ENCODE measurements around the gene TRIM14.
"Not testable (repeated sequence)": the region's sequence is repeated elsewhere in the genome, so short reads cannot be mapped to it uniquely, and the experiment has no call there.

Gene TRIM14

DNA sequence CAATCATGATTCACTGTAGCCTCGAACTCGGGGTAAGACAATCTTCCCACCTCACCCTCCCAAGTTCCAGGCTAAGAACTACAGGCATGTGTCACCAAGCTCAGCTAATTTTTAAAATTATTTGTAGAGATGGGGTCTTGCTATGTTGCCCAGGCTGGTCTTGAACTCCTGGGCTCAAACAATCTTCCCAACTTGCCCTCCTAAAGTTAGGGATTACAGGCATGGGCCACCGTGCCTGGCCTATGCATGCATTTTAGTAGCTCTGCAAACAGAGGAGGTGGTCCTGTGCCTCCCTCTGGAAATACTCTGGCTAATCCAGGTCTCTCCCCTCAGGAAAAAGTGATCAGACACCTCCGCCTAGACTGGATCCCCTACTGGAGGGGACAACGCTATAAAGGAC is 21.5 kb upstream of the TRIM14 start:
- no peak for DNase-seq

DNA sequence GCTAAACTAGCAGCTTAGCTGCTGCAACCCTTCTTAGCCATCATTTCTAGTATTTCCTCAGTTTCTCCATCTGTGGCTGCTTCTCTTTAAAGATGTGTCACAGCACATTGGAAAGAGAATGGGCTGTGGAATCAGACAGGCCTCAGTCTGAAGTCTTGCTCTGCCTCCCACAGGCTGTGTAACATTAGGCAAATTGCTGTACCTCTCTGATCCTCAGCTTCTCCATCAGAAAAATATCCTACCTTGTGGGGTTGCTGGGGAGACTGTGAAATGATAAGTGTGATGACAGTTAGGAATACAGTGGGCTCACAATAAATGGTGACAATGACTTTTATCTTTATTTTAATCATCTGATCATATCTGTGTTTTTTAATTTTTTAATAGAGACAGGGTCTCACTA is 17.5 kb upstream of the TRIM14 start:
- no peak for DNase-seq

GRCh38 chr9:98135938-98136337 is 16.9 kb upstream of the TRIM14 start:
- DNase-seq, result no peak

- DNase-seq, result no peak
Measured at GRCh38 chr9:98135558-98135934, 16.5 kb upstream of the TRIM14 start.

GRCh38 chr9:98134702-98135557 is 15.9 kb upstream of the TRIM14 start:
- DNase-seq, result no peak

DNA sequence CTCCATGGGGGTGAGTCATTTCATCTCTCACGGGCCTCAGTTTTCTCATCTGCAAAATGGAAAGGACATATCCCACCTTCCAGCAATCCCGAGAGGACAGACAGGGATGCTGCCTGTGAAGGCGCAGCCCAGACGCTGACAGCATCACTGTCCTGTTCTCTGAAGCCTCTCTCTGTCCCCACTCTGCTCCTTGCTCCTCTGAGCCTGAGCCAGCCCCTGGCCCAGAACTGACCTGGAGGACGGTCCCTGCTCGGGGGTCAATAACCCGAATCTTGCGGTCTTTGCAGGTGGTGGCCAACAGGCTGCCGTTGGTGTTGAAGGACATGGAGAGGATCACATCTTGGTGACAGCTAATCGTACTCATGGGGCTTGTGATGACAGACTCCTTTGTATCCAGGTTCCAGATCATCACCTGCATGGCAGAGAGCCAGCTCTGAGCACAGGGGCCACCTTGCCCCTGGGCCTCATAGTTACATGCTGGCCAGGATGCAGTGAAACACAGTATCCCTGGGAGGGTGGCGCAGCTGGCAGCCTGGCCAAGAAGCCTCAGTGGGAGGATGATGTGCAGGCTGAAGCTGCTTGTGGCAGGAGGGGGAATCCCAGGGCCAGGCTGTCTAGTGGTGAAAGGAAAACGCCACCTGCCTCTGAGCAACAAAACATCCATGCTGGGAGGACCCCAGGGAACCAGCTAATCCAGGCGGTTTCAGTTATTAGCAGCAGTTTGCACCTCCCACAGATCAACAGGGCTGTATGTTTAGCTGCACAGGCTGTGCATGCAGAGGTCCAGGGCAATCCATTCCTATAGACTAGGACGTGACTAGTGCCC is 14.0 kb upstream of the TRIM14 start:
- DNase-seq, result no peak

DNA sequence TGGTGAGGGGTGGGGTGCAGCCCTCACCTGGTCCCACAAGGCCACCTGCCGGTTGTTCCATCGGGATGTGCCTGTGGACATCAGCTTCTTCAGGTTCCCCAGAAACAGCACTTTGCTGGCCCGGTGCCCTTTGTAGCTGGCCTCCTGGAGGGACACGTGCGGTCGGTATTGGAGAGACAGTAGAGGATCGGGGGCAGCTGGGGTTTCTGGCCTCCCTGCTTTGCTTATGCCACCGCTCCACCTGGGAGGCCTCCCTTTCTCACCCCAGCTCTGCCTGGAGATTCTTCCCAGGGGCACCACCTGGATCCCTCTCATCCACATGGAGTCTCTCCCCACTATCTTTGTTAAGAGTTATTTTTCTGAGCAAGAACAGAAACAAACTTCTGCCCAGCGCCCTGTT is 13.1 kb upstream of the TRIM14 start:
- DNase-seq, result no peak

- no peak for DNase-seq
Measured at GRCh38 chr9:98130576-98131228, 11.7 kb upstream of the TRIM14 start.

DNA sequence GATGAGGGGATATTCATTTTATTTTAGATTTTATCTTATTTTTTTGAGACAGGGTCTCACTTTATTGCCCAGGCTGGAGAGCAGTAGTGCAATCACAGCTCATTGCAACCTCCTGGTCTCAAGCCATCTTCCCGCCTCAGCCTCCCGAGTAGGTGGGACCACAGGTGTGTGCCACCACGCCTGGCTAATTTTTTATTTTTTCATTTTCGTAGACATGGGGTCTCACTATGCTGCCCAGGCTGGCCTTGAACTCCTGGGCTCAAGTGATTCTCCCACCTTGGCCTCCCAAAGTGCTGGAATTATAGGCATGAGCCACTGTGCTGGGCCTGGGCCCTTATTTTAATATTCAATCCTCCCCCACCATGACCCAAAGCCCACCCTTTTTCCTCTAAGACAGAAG is 11.0 kb upstream of the TRIM14 start:
- DNase-seq, result not testable (repeated sequence)

- no peak for DNase-seq
Measured at GRCh38 chr9:98129451-98129881, 10.4 kb upstream of the TRIM14 start.

DNA sequence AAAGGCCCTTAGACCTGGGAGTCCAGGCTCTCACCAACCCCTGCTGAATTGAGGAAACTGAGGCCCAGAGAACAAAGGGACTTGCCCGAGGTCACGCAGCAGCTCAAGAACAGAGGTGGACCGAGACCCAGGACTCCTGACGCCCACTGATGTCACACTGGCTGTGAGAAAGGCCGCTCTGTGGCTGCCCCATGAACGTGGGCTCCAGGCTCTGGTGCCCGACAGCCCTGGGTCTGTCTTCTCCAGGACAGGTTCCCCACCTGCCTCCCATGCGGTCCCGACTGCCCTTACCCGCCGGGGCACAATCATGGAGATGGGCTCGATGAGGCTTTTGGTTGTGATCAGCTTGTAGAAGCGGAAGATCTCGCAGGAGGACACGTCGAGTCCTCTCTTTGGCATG is 9.3 kb upstream of the TRIM14 start:
- no peak for DNase-seq

- no peak for DNase-seq
Measured at GRCh38 chr9:98127226-98127625, 8.2 kb upstream of the TRIM14 start.

- DNase-seq, result no peak
Measured at GRCh38 chr9:98124637-98125426, 5.8 kb upstream of the TRIM14 start.

DNA sequence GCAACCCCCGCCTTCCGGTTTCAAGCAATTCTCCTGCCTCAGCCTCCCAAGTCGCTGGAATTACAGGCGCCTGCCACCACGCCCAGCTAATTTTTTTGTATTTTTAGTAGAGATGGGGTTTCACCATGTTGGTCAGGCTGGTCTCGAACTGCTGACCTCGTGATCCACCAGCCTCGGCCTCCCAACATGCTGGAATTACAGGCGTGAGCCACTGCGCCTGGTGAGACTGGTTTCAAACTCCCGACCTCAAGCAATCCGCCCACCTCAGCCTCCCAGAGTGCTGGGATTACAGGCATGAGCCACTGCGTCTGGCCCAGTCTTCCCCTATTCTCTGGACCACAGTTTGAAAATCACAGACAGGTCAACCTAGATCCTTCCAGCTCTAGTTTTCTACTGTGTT is 5.1 kb upstream of the TRIM14 start:
- DNase-seq, result not testable (repeated sequence)

- peak; percentile 48 for DNase-seq
Measured at GRCh38 chr9:98121058-98121457, 2.0 kb upstream of the TRIM14 start.

DNA sequence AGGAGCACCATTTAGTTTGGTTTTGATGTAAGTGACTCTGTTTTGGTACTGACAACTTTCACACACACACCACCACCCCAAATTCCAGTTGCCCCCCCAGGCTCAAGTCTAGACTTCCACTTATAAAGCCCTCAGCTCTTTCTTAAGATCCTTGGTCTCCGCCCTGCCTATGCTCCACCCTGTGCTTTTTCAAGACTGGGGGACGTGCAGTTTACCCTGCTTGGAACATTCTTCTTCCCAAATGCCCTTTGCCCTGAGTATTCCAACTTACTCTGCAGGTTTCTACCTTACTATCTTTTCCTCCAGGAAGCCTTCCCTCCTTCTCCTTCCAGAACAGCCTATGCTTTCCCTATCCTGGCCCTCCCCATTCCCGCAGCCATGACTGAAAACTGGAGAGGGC is 1.5 kb upstream of the TRIM14 start:
- no peak for DNase-seq

GRCh38 chr9:98117984-98118639 is 910 bp downstream of the TRIM14 start:
- no peak for DNase-seq

GRCh38 chr9:98117097-98117496 is 1.9 kb downstream of the TRIM14 start:
- not testable (repeated sequence) for DNase-seq

- DNase-seq, result no peak
Measured at GRCh38 chr9:98109052-98109451, 10.0 kb downstream of the TRIM14 start.

GRCh38 chr9:98108531-98109031 is 10.4 kb downstream of the TRIM14 start:
- no peak for DNase-seq

DNA sequence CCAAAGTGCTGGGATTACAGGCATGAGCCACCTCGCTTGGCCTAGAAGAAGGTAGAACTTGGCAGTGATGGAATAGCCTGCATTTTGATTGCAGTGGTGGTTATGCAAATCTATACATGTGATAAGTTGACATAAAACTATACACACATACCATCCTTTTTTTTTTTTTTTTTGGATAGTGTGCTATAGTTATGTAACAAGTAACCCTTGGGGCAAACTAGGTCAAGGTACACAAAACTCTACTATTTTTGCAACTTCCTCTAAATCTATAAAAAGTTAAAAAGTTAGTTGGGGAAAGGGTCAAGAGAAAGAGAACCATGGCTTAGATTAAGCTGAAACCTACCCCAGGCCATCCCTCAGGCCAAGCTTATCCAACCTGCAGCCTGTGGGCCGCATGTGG is 11.1 kb downstream of the TRIM14 start:
- no peak for DNase-seq

- DNase-seq, result no peak
Measured at GRCh38 chr9:98105006-98105405, 14.0 kb downstream of the TRIM14 start.
